Measurements from ENCODE around the gene FKBP2.
A peak's percentile ranks its signal among the peaks of the same experiment; 100 is the strongest.

Gene FKBP2

DNA sequence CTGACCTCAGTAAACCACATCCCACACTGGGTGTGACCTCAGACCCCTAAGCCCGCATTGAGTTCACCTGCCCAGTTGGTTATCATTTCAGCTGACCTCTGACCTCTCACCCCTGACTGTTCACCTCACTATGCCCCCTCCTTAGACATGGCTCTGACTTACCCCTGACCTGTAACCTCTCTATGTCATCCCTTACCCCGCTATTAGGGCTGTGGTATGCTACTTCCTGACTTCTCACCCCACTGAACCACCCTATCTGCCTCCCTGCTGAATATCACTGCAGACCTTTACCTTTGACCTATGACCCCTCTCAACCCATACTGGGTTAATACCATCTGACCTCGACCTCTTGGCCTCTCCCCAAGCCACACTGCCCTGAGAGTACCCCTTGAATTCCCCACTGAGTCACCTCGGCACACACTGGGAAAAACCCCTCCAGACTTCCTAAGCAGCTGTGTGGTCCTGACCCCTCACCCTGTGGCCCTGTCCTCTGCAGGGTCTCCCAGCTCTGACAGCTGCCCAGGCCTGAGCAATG is 18.7 kb downstream of the FKBP2 start:
- H3K9me3 Mint-ChIP-seq: no peaks in the 10 kb centered on the region
- ATAC-seq: peak; percentile 54
- peak overlapping the region; percentile 61 for H3K27ac Mint-ChIP-seq
- peaks cover 39% of the 10 kb centered on the region for H3K36me3 Mint-ChIP-seq
- H3K4me3 Mint-ChIP-seq: no peak overlapping the region
- no peaks in the 10 kb centered on the region for H3K27me3 Mint-ChIP-seq
- peaks cover 15% of the 10 kb centered on the region for H3K4me1 Mint-ChIP-seq

DNA sequence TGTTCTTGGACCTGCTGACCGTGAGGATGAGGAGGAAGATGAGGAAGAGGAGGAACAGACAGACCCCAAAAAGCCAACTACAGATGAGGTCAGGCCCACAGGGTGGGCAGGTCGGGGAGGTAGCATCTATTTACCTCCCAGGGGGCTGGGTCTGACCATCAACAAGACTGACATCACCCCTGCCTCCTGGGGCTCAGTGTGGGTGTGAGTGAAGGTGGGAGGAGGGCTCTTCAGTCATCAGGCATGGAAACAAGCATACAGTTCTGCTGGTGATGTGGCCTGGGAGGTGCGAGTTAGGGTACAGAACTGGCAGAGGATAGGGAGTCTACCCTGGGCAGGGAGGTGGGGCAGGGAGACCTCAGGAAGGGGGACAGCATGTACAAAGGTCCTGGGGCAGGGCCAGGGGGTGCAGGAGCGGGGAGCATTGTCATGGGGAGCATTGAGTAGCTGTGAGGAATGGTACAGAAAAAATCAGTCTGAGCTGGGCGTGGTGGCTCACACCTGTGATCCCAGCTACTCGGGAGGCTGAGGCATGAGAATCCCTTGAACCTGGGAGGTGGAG is 19.3 kb downstream of the FKBP2 start:
- peaks cover 15% of the 10 kb centered on the region for H3K4me1 Mint-ChIP-seq
- no peaks in the 10 kb centered on the region for H3K27me3 Mint-ChIP-seq
- H3K4me3 Mint-ChIP-seq: no peak overlapping the region
- H3K27ac Mint-ChIP-seq: peak overlapping the region; percentile 61
- no peaks in the 10 kb centered on the region for H3K9me3 Mint-ChIP-seq
- ATAC-seq: peak; percentile 49
- H3K36me3 Mint-ChIP-seq: peaks cover 39% of the 10 kb centered on the region

DNA sequence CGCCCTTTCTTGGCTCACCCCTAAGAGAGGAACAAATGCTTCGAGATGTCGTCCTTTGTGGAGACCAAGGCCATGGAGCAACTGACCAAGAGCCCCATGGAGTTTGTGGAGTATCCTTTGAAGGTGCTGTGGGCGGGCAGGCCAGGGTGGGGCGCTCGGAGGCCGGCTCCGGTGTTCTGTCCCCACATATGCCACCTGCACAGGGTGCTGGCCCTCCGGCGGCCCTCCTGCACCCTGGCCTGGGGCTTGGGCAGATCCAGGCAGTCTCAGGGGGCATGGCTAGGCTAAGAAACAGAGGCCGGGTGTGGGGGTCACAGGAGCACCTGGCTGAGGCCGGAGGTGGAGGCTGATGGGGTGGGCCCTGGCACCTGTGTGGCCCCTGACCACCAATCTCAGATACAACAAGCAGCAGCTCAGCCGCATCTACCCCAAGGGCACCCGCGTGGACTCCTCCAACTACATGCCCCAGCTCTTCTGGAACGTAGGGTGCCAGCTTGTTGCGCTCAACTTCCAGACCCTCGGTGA is 20.7 kb downstream of the FKBP2 start:
- Mint-ChIP-seq H3K27ac (no peak overlapping the region), H3K36me3 (peaks cover 39% of the 10 kb centered on the region), H3K9me3 (no peaks in the 10 kb centered on the region), H3K4me3 (no peak overlapping the region), H3K27me3 (no peaks in the 10 kb centered on the region), H3K4me1 (peaks cover 15% of the 10 kb centered on the region)
- ATAC-seq: no peak

- Mint-ChIP-seq H3K27me3 (no peaks in the 10 kb centered on the region), H3K36me3 (peaks cover 39% of the 10 kb centered on the region), H3K27ac (no peak overlapping the region), H3K4me1 (peaks cover 15% of the 10 kb centered on the region), H3K9me3 (no peaks in the 10 kb centered on the region), H3K4me3 (no peak overlapping the region)
- no peak for ATAC-seq
These were observed 21.5 kb downstream of the FKBP2 start for GRCh38 chr11:64262271-64263002.

DNA sequence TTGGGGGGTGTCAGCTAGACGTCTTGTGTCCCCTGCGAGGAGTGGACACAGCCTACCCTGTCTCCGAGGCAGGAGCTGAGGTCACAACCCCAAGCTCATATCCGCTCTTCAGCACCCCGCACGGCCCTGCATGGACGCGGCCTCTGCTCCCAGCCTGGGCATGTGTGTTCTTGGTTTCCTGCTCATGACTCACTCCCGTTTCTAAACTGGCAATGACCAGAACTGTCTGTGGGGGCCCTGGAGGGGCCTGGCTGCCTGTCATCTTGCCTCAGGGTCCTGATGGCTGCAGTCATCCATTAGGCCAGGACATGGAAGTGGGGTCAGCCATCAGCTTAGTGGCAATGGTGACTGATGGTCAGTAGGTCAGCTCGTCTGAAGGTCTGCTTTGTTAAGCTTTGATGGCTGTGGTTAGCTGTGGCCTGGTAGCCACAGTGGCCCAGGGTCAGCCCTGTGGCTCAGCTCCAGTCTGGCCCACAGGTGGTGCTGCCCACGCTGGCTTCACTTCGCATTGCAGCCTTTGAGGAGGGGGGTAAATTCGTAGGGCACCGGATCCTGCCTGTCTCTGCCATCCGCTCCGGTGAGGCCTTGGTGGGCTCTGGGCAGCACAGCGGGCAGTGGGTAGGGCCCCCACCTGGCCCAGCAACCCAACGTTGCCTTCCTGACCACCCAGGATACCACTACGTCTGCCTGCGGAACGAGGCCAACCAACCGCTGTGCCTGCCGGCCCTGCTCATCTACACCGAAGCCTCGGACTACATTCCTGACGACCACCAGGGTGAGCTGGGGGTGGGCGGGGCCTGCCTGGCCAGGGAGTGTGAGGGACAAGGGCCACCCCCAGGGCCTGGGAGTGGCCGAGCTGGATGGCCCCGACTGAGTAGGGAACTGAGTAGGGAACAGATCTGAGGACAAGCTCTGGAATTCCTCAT is 22.4 kb downstream of the FKBP2 start:
- Mint-ChIP-seq H3K27ac (no peak overlapping the region), H3K4me1 (peaks cover 22% of the 10 kb centered on the region), H3K4me3 (no peak overlapping the region), H3K27me3 (no peaks in the 10 kb centered on the region), H3K9me3 (no peaks in the 10 kb centered on the region), H3K36me3 (peaks cover 32% of the 10 kb centered on the region)
- no peak for ATAC-seq

DNA sequence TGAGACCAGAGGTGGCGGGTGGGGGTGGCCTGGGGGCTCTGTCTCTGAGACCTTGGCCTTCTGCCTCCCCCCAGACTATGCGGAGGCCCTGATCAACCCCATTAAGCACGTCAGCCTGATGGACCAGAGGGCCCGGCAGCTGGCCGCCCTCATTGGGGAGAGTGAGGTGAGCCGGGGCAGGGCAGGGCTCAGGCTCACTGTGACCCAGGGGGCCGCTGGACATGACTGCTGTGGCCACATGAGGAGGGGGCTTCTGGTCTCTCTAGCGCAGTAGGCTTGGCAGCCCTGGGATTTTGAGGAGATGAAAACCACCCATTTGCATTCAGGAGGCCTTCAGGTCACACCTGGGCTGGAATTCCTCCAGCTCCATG is 23.0 kb downstream of the FKBP2 start:
- H3K4me3 Mint-ChIP-seq: no peak overlapping the region

DNA sequence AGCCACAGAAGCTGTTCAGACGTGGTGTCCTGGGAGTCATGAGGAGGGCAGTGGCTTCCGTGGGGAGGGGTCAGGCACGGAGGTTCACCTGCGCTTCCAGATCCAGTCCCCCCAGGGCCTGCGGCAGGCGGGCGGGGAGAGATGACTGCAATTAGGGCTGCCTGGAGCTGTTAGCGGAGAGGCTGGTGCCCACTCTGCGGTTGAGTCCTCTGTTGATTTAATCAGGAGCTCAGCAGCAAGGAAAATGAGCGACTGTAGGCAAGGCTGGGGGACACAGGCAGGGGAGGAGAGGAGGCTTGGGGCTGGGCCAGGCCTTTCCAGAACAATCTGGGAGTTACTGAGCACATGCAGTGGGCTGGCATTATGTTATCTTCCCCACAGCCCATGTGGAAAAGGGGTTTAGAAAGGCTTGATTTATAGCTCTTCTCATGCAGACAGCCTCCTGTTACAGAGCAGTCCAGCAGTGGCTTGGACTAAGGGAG is 23.5 kb downstream of the FKBP2 start:
- H3K9me3 Mint-ChIP-seq: no peaks in the 10 kb centered on the region
- H3K36me3 Mint-ChIP-seq: peaks cover 27% of the 10 kb centered on the region
- no peak overlapping the region for H3K27ac Mint-ChIP-seq
- H3K27me3 Mint-ChIP-seq: no peaks in the 10 kb centered on the region
- ATAC-seq: no peak
- H3K4me3 Mint-ChIP-seq: no peak overlapping the region
- H3K4me1 Mint-ChIP-seq: peaks cover 29% of the 10 kb centered on the region

More for the DNA sequence above, 23.0 kb downstream of the FKBP2 start:
- H3K36me3 Mint-ChIP-seq: peaks cover 31% of the 10 kb centered on the region
- no peaks in the 10 kb centered on the region for H3K27me3 Mint-ChIP-seq
- no peak for ATAC-seq
- peaks cover 29% of the 10 kb centered on the region for H3K4me1 Mint-ChIP-seq
- no peak overlapping the region for H3K27ac Mint-ChIP-seq
- no peaks in the 10 kb centered on the region for H3K9me3 Mint-ChIP-seq

DNA sequence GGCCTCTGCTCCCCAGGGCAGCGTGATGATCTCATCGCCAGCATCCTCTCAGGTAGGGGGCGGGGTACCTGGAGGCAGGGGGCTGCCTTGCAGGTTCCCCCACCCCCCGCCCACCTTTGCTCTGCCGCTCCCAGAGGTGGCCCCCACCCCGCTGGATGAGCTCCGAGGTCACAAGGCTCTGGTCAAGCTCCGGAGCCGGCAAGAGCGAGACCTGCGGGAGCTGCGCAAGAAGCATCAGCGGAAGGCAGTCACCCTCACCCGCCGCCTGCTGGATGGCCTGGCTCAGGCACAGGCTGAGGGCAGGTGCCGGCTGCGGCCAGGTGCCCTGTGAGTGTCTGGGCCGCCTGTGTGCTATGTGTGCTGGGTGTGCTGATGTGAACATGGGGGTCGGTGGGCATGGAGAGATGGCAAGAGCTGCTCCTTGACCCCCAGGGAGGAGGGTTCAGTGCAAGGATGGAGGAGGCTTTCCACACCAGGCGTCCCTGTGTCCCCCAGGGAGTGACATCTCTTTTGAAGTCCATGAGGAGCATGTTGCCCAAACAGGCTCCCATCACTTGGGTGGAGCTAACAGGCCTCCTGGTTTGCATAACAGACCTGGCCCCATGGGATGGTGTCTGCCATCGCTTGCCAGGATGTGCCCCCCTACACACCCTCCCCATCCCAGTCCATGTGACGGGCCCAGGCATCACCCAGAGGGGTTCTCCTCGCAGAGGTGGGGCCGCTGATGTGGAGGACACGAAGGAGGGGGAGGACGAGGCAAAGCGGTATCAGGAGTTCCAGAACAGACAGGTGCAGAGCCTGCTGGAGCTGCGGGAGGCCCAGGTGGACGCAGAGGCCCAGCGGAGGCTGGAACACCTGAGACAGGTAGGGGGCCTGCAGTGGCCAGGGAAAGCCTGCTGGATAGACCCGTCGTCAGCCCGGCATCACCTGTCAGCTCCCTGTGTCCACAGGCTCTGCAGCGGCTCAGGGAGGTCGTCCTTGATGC is 24.6 kb downstream of the FKBP2 start:
- Mint-ChIP-seq H3K4me1 (peaks cover 23% of the 10 kb centered on the region), H3K36me3 (peaks cover 16% of the 10 kb centered on the region), H3K27ac (no peak overlapping the region), H3K9me3 (no peaks in the 10 kb centered on the region), H3K27me3 (no peaks in the 10 kb centered on the region), H3K4me3 (no peak overlapping the region)
- no peak for ATAC-seq

- Mint-ChIP-seq H3K9me3 (no peaks in the 10 kb centered on the region), H3K27ac (no peak overlapping the region), H3K4me3 (no peak overlapping the region), H3K27me3 (no peaks in the 10 kb centered on the region), H3K36me3 (peaks cover 16% of the 10 kb centered on the region), H3K4me1 (peaks cover 25% of the 10 kb centered on the region)
- no peak for ATAC-seq
These were observed 25.4 kb downstream of the FKBP2 start for GRCh38 chr11:64266339-64266738.

- Mint-ChIP-seq H3K9me3 (no peaks in the 10 kb centered on the region), H3K27me3 (no peaks in the 10 kb centered on the region), H3K27ac (peak overlapping the region; percentile 93), H3K4me3 (no peak overlapping the region), H3K4me1 (peaks cover 34% of the 10 kb centered on the region), H3K36me3 (peaks cover 9% of the 10 kb centered on the region)
- no peak for ATAC-seq
These were observed 26.5 kb downstream of the FKBP2 start for GRCh38 chr11:64267207-64267945.

GRCh38 chr11:64268025-64268892 is 27.4 kb downstream of the FKBP2 start:
- Mint-ChIP-seq H3K36me3 (peaks cover under 1% of the 10 kb centered on the region), H3K4me3 (peak overlapping the region; percentile 97), H3K27me3 (no peaks in the 10 kb centered on the region), H3K27ac (peak overlapping the region; percentile 93), H3K9me3 (no peaks in the 10 kb centered on the region), H3K4me1 (peaks cover 34% of the 10 kb centered on the region)
- ATAC-seq: no peak

GRCh38 chr11:64268893-64269539 is 28.1 kb downstream of the FKBP2 start:
- H3K36me3 Mint-ChIP-seq: no peaks in the 10 kb centered on the region
- peak overlapping the region; percentile 93 for H3K27ac Mint-ChIP-seq
- H3K27me3 Mint-ChIP-seq: no peaks in the 10 kb centered on the region
- ATAC-seq: peak; percentile 14
- no peaks in the 10 kb centered on the region for H3K9me3 Mint-ChIP-seq
- peak overlapping the region; percentile 97 for H3K4me3 Mint-ChIP-seq
- H3K4me1 Mint-ChIP-seq: peaks cover 34% of the 10 kb centered on the region
